Measurements from ENCODE around the gene GMDS.

- TF ChIP-seq, protein P1, sequence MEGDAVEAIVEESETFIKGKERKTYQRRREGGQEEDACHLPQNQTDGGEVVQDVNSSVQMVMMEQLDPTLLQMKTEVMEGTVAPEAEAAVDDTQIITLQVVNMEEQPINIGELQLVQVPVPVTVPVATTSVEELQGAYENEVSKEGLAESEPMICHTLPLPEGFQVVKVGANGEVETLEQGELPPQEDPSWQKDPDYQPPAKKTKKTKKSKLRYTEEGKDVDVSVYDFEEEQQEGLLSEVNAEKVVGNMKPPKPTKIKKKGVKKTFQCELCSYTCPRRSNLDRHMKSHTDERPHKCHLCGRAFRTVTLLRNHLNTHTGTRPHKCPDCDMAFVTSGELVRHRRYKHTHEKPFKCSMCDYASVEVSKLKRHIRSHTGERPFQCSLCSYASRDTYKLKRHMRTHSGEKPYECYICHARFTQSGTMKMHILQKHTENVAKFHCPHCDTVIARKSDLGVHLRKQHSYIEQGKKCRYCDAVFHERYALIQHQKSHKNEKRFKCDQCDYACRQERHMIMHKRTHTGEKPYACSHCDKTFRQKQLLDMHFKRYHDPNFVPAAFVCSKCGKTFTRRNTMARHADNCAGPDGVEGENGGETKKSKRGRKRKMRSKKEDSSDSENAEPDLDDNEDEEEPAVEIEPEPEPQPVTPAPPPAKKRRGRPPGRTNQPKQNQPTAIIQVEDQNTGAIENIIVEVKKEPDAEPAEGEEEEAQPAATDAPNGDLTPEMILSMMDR (IDR thresholded peaks at IDR 0.05) = no peak
- TF ChIP-seq POLR2A (IDR thresholded peaks at IDR 0.05) = no peak
These were observed 632.5 kb downstream of the GMDS start for GRCh38 chr6:1612974-1613306.
